ENCODE data around the gene TMA16. TPM values are rescaled to one million over a fixed set of nuclear protein-coding genes. Genes with fewer than 3 reads are reported as not detected.

The TMA16 gene
- total RNA-seq, 1 donor from 2014 or later = 20.9 TPM

- no peaks in the 10 kb centered on the region for H3K4me1 ChIP-seq (ENCODE audit: control insufficient read depth in 3 of 3, insufficient read depth in 3 of 3, low read length in 3 of 3)
- H3K27ac ChIP-seq (ENCODE audit: low read depth, low read length) = no peak overlapping the region
- H3K9me3 ChIP-seq (ENCODE audit: control insufficient read depth in 3 of 3, low read length in 3 of 3) = no peaks in the 10 kb centered on the region
- no peaks in the 10 kb centered on the region for H3K27me3 ChIP-seq (ENCODE audit: control insufficient read depth in 3 of 3, insufficient read depth in 3 of 3, low read length in 3 of 3)
- H3K9ac ChIP-seq (ENCODE audit: low read depth in 1 of 3, low read length in 3 of 3) = no peak overlapping the region
- H3K36me3 ChIP-seq (ENCODE audit: control insufficient read depth in 3 of 3, insufficient read depth in 3 of 3, low read length in 3 of 3) = no peaks in the 10 kb centered on the region
- no peak overlapping the region for H3K4me3 ChIP-seq (ENCODE audit: low read length in 3 of 3)
These were observed 6.1 kb downstream of the TMA16 start for GRCh38 chr4:163500586-163500985.

DNA sequence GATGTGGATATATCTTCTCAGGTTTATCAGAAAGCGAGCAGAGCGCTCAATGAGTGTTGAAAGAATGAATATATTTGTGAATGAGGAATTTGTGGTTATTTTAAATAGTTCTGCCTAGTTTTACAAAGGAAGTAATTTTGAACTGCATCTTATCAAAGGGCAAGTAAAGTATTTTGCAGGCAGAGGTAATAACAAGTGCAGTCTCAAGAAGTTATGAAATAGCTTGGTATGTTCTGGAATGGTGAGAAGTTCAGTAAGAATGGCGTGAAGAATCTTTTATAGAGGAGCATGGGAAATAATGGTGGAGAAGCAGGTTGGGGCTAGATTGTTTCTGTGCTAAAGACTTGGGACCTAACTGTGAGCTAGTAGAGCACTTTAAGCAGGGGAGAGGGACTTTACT lies 10.9 kb downstream of the TMA16 start:
- Histone ChIP-seq H3K9me3 (ENCODE audit: control insufficient read depth in 3 of 3, low read length in 3 of 3) (no peaks in the 10 kb centered on the region), H3K36me3 (ENCODE audit: control insufficient read depth in 3 of 3, insufficient read depth in 3 of 3, low read length in 3 of 3) (peaks cover 0 to 12% (median 6%) of the 10 kb centered on the region in 3 donors), H3K9ac (ENCODE audit: low read depth in 1 of 3, low read length in 3 of 3) (no peak overlapping the region), H3K27me3 (ENCODE audit: control insufficient read depth in 3 of 3, insufficient read depth in 3 of 3, low read length in 3 of 3) (no peaks in the 10 kb centered on the region), H3K27ac (ENCODE audit: low read depth, low read length) (no peak overlapping the region), H3K4me1 (ENCODE audit: control insufficient read depth in 3 of 3, insufficient read depth in 3 of 3, low read length in 3 of 3) (no peaks in the 10 kb centered on the region), H3K4me3 (ENCODE audit: low read length in 3 of 3) (no peak overlapping the region)

DNA sequence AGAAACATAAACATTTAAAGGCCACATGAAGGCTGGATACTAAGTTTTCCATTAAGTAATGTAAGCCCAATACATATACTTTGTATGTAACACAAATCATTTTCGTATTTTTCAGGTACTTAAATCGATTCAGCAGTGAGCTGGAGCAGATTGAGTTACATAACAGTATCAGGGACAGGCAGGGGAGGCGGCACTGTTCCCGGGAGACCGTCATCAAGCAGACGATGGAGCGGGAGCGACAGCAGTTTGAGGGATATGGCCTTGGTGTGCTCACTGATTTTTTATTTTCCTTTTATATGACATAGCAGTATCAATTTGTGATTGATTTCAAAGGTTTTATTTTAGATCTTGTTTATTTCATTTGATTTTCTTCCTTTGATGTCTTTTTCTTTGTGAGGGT lies 20.7 kb downstream of the TMA16 start:
- H3K27ac ChIP-seq (ENCODE audit: low read depth, low read length) = no peak overlapping the region
- no peaks in the 10 kb centered on the region for H3K4me1 ChIP-seq (ENCODE audit: control insufficient read depth in 3 of 3, insufficient read depth in 3 of 3, low read length in 3 of 3)
- no peaks in the 10 kb centered on the region for H3K27me3 ChIP-seq (ENCODE audit: control insufficient read depth in 3 of 3, insufficient read depth in 3 of 3, low read length in 3 of 3)
- no peak overlapping the region for H3K9ac ChIP-seq (ENCODE audit: low read depth in 1 of 3, low read length in 3 of 3)
- no peak overlapping the region for H3K4me3 ChIP-seq (ENCODE audit: low read length in 3 of 3)
- peaks cover 5 to 28% (median 21%) of the 10 kb centered on the region in 3 donors for H3K36me3 ChIP-seq (ENCODE audit: control insufficient read depth in 3 of 3, insufficient read depth in 3 of 3, low read length in 3 of 3)
- H3K9me3 ChIP-seq (ENCODE audit: control insufficient read depth in 3 of 3, low read length in 3 of 3) = no peaks in the 10 kb centered on the region

- Histone ChIP-seq H3K27ac (ENCODE audit: low read depth, low read length) (no peak overlapping the region), H3K27me3 (ENCODE audit: control insufficient read depth in 3 of 3, insufficient read depth in 3 of 3, low read length in 3 of 3) (no peaks in the 10 kb centered on the region), H3K36me3 (ENCODE audit: control insufficient read depth in 3 of 3, insufficient read depth in 3 of 3, low read length in 3 of 3) (peaks cover 4 to 27% (median 17%) of the 10 kb centered on the region in 3 donors)
These were observed 29.4 kb downstream of the TMA16 start for GRCh38 chr4:163523791-163524365.

DNA sequence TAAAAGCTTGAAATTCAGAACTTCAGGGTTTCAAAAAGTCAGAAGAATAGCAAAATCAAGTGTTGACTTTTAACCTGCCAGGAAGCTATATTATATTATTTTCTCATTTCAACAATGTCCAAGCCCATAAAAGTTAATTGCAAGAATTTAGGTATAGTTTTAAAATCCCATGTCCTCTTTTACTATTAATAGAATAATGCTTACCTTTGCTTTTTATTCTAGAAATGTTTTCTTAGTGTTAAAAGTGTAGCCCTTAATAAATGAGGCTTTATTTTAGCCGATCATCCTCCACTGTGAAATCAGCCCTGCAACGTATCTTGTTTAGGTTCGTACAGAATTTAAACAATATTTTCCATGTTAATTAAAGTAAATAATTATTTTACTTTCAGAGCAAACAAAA lies 31.5 kb downstream of the TMA16 start:
- H3K27ac ChIP-seq (ENCODE audit: low read depth, low read length) = no peak overlapping the region
- no peaks in the 10 kb centered on the region for H3K4me1 ChIP-seq (ENCODE audit: control insufficient read depth in 3 of 3, insufficient read depth in 3 of 3, low read length in 3 of 3)
- no peaks in the 10 kb centered on the region for H3K9me3 ChIP-seq (ENCODE audit: control insufficient read depth in 3 of 3, low read length in 3 of 3)
- H3K27me3 ChIP-seq (ENCODE audit: control insufficient read depth in 3 of 3, insufficient read depth in 3 of 3, low read length in 3 of 3) = no peaks in the 10 kb centered on the region
- no peak overlapping the region for H3K4me3 ChIP-seq (ENCODE audit: low read length in 3 of 3)
- no peak overlapping the region for H3K9ac ChIP-seq (ENCODE audit: low read depth in 1 of 3, low read length in 3 of 3)
- peaks cover 7 to 19% (median 15%) of the 10 kb centered on the region in 3 donors for H3K36me3 ChIP-seq (ENCODE audit: control insufficient read depth in 3 of 3, insufficient read depth in 3 of 3, low read length in 3 of 3)

More at GRCh38 chr4:163523791-163524365, 29.4 kb downstream of the TMA16 start:
- Histone ChIP-seq H3K4me1 (ENCODE audit: control insufficient read depth in 3 of 3, insufficient read depth in 3 of 3, low read length in 3 of 3) (no peaks in the 10 kb centered on the region), H3K4me3 (ENCODE audit: low read length in 3 of 3) (no peak overlapping the region), H3K9ac (ENCODE audit: low read depth in 1 of 3, low read length in 3 of 3) (no peak overlapping the region), H3K9me3 (ENCODE audit: control insufficient read depth in 3 of 3, low read length in 3 of 3) (no peaks in the 10 kb centered on the region)

DNA sequence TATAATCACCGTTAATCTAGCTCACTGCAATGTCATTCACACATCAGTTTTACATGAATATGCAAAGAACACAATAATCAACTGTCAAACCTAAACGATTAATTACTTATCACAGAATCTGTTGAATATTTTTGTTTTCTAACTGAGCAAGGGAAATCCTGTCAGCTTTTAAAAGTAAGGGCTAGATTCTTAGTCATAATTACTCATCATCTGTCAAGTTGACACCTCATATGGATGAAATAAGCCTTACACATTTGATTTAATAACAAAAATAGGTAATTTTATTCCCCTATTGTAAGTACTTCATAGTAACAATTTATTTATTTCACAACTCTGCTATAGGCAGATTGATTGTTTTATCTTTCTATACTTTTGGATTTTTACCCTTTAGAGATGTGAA lies 32.7 kb downstream of the TMA16 start:
- Histone ChIP-seq H3K27ac (ENCODE audit: low read depth, low read length) (no peak overlapping the region), H3K9me3 (ENCODE audit: control insufficient read depth in 3 of 3, low read length in 3 of 3) (no peaks in the 10 kb centered on the region), H3K27me3 (ENCODE audit: control insufficient read depth in 3 of 3, insufficient read depth in 3 of 3, low read length in 3 of 3) (no peaks in the 10 kb centered on the region), H3K4me1 (ENCODE audit: control insufficient read depth in 3 of 3, insufficient read depth in 3 of 3, low read length in 3 of 3) (no peaks in the 10 kb centered on the region), H3K36me3 (ENCODE audit: control insufficient read depth in 3 of 3, insufficient read depth in 3 of 3, low read length in 3 of 3) (peaks cover 7 to 19% (median 15%) of the 10 kb centered on the region in 3 donors), H3K9ac (ENCODE audit: low read depth in 1 of 3, low read length in 3 of 3) (no peak overlapping the region), H3K4me3 (ENCODE audit: low read length in 3 of 3) (no peak overlapping the region)

- Histone ChIP-seq H3K27me3 (ENCODE audit: control insufficient read depth in 3 of 3, insufficient read depth in 3 of 3, low read length in 3 of 3) (no peaks in the 10 kb centered on the region), H3K4me1 (ENCODE audit: control insufficient read depth in 3 of 3, insufficient read depth in 3 of 3, low read length in 3 of 3) (no peaks in the 10 kb centered on the region), H3K9ac (ENCODE audit: low read depth in 1 of 3, low read length in 3 of 3) (no peak overlapping the region), H3K27ac (ENCODE audit: low read depth, low read length) (no peak overlapping the region), H3K36me3 (ENCODE audit: control insufficient read depth in 3 of 3, insufficient read depth in 3 of 3, low read length in 3 of 3) (peaks cover 7 to 11% (median 8%) of the 10 kb centered on the region in 3 donors), H3K4me3 (ENCODE audit: low read length in 3 of 3) (no peak overlapping the region), H3K9me3 (ENCODE audit: control insufficient read depth in 3 of 3, low read length in 3 of 3) (no peaks in the 10 kb centered on the region)
These were observed 34.2 kb downstream of the TMA16 start for GRCh38 chr4:163528653-163529052.

- no peaks in the 10 kb centered on the region for H3K27me3 ChIP-seq (ENCODE audit: control insufficient read depth in 3 of 3, insufficient read depth in 3 of 3, low read length in 3 of 3)
- no peaks in the 10 kb centered on the region for H3K9me3 ChIP-seq (ENCODE audit: control insufficient read depth in 3 of 3, low read length in 3 of 3)
- no peak overlapping the region for H3K9ac ChIP-seq (ENCODE audit: low read depth in 1 of 3, low read length in 3 of 3)
- no peak overlapping the region for H3K4me3 ChIP-seq (ENCODE audit: low read length in 3 of 3)
- no peak overlapping the region for H3K27ac ChIP-seq (ENCODE audit: low read depth, low read length)
- H3K36me3 ChIP-seq (ENCODE audit: control insufficient read depth in 3 of 3, insufficient read depth in 3 of 3, low read length in 3 of 3) = peaks cover 0 to 3% (median under 1%) of the 10 kb centered on the region in 3 donors
- no peaks in the 10 kb centered on the region for H3K4me1 ChIP-seq (ENCODE audit: control insufficient read depth in 3 of 3, insufficient read depth in 3 of 3, low read length in 3 of 3)
These were observed 39.6 kb downstream of the TMA16 start for GRCh38 chr4:163534056-163534455.

GRCh38 chr4:163535657-163536056 lies 41.2 kb downstream of the TMA16 start:
- Histone ChIP-seq H3K4me3 (ENCODE audit: low read length in 3 of 3) (no peak overlapping the region), H3K36me3 (ENCODE audit: control insufficient read depth in 3 of 3, insufficient read depth in 3 of 3, low read length in 3 of 3) (no peaks in the 10 kb centered on the region), H3K4me1 (ENCODE audit: control insufficient read depth in 3 of 3, insufficient read depth in 3 of 3, low read length in 3 of 3) (no peaks in the 10 kb centered on the region), H3K27ac (ENCODE audit: low read depth, low read length) (no peak overlapping the region), H3K9me3 (ENCODE audit: control insufficient read depth in 3 of 3, low read length in 3 of 3) (no peaks in the 10 kb centered on the region), H3K9ac (ENCODE audit: low read depth in 1 of 3, low read length in 3 of 3) (no peak overlapping the region), H3K27me3 (ENCODE audit: control insufficient read depth in 3 of 3, insufficient read depth in 3 of 3, low read length in 3 of 3) (no peaks in the 10 kb centered on the region)

DNA sequence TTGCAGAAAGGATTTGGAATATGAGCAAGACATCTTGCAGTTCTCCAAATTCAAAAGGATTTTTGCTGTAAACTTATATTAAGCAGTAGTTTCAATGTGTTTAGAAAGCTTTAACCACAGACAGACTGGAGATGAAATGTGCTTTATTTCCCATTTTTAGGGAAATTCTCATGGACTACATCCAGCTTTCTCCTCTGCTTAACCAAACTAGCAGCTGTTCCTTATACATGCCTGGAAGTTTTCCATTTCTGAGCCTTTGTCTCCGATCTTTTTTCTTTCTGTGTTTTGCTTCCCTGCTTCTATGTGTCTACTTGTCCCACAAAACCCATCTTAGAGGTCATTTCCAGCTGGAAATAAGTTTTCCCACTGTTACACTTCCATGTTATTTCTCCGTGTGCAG lies 41.6 kb downstream of the TMA16 start:
- Histone ChIP-seq H3K4me1 (ENCODE audit: control insufficient read depth in 3 of 3, insufficient read depth in 3 of 3, low read length in 3 of 3) (no peaks in the 10 kb centered on the region), H3K9ac (ENCODE audit: low read depth in 1 of 3, low read length in 3 of 3) (no peak overlapping the region), H3K4me3 (ENCODE audit: low read length in 3 of 3) (no peak overlapping the region), H3K27ac (ENCODE audit: low read depth, low read length) (no peak overlapping the region), H3K27me3 (ENCODE audit: control insufficient read depth in 3 of 3, insufficient read depth in 3 of 3, low read length in 3 of 3) (no peaks in the 10 kb centered on the region), H3K36me3 (ENCODE audit: control insufficient read depth in 3 of 3, insufficient read depth in 3 of 3, low read length in 3 of 3) (no peaks in the 10 kb centered on the region), H3K9me3 (ENCODE audit: control insufficient read depth in 3 of 3, low read length in 3 of 3) (no peaks in the 10 kb centered on the region)

All from skeletal muscle tissue (tissue), 4 donors.